HG02970 (cell line): ENCODE data around the gene CFDP1.
"Not testable (repeated sequence)": the region's sequence is repeated elsewhere in the genome, so short reads cannot be mapped to it uniquely, and the experiment has no call there.

Experiments
- ATAC-seq: cut with Tn5 transposase; IDR thresholded peaks from one replicate; pipeline ENCODE4 v1.9.1; 2021; ENCODE audit warnings: mild to moderate bottlenecking, moderate library complexity, moderate number of reproducible peaks; ENCODE audit not compliant: unreplicated experiment, low FRiP score

The CFDP1 gene

GRCh38 chr16:75304521-75305363 lies 128.6 kb downstream of the CFDP1 start:
- ATAC-seq: no peak

GRCh38 chr16:75301804-75302203 lies 131.5 kb downstream of the CFDP1 start:
- no peak for ATAC-seq

- no peak for ATAC-seq
Measured at GRCh38 chr16:75298267-75298666, 135.0 kb downstream of the CFDP1 start.

- no peak for ATAC-seq
Measured at GRCh38 chr16:75296606-75297005, 136.7 kb downstream of the CFDP1 start.

GRCh38 chr16:75294773-75295459 lies 138.4 kb downstream of the CFDP1 start:
- ATAC-seq: no peak

GRCh38 chr16:75293772-75294171 lies 139.5 kb downstream of the CFDP1 start:
- ATAC-seq: no peak

GRCh38 chr16:75293173-75293572 lies 140.1 kb downstream of the CFDP1 start:
- no peak for ATAC-seq

- no peak for ATAC-seq
Measured at GRCh38 chr16:75292691-75293090, 140.6 kb downstream of the CFDP1 start.

GRCh38 chr16:75289189-75289588 lies 144.1 kb downstream of the CFDP1 start:
- ATAC-seq: no peak

DNA sequence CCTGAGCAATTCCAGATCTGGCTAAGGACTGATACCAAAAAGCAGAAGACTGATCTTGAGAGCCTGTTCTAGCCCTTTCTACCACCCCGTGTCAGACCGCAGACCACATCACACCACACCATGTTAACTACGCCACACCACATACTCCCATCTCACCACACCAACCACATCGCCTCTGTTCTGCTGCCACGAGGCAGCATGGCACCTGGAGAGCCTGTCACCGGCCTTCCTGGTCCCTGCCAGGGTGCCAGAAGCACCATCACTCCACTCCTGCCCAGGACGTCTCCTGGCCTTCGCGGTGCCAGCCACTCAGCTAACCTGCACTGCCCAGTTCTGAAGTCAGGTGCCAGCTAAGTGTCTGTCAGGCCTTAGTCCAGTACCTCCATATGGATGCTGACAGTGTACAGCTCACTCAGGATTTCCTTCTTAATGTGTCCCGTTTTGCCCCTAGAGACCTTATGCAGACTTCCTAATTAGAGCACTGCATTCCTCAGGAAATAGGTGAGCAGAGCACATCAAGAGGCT lies 144.6 kb downstream of the CFDP1 start:
- no peak for ATAC-seq

- no peak for ATAC-seq
Measured at GRCh38 chr16:75288181-75288580, 145.1 kb downstream of the CFDP1 start.

DNA sequence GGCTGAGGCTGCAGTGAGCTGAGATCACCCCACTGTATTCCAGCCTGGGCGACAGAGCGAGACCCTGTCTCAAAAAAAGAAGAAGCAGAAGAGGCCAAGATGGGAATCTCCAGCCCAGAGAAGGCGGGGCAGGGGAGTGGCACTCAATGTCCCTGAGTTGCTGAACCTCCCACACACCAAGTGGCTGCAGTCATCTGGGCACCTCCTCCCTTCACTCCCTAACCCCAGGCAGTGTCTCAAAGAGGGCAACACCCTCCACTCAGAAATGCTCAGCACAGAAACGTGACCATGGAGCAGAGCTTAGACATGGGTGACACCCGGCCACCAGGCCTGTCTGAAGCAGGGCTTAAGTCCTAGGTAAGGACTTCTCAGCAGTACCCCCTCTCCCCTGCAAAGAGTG lies 145.6 kb downstream of the CFDP1 start:
- ATAC-seq: no peak

DNA sequence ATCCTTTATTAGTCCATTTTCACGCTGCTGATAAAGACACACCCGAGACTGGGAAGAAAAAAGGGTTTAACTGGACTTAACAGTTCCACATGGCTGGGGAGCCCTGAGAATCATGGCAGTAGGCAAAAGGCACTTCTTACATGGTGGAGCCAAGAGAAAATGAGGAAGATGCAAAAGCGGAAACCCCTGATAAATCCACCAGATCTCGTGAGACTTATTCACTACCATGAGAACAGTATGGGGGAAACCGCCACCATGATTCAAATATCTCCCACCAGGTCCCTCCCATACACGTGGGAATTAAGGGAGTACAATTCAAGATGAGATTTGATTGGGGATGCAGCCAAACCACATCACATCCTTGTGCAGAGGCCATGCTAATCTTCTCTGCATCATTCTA lies 146.9 kb downstream of the CFDP1 start:
- ATAC-seq: no peak

GRCh38 chr16:75282466-75283281 lies 150.6 kb downstream of the CFDP1 start:
- ATAC-seq: no peak

GRCh38 chr16:75281826-75282225 lies 151.5 kb downstream of the CFDP1 start:
- no peak for ATAC-seq

DNA sequence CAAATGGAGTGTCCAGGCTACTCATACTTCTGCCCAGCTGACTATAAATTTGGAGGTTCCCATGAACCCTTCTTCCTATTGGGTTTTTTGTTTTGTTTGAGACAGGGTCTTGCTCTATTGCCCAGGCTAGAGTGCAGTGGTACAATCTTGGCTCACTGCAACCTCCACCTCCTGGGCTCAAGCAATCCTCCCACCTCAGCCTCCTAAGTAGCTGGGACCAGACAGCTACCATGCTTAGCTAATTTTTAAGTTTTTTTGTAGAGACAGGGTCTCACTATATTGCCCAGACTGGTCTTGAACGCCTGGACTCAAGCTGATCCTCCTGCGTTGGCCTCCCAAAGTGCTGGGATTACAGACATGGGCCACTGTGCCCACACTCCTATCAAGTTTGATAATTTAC lies 152.3 kb downstream of the CFDP1 start:
- not testable (repeated sequence) for ATAC-seq

- ATAC-seq: no peak
Measured at GRCh38 chr16:75280331-75280804, 152.9 kb downstream of the CFDP1 start.

GRCh38 chr16:75279305-75279704 lies 154.0 kb downstream of the CFDP1 start:
- no peak for ATAC-seq

GRCh38 chr16:75273054-75273925 lies 160.0 kb downstream of the CFDP1 start:
- no peak for ATAC-seq

DNA sequence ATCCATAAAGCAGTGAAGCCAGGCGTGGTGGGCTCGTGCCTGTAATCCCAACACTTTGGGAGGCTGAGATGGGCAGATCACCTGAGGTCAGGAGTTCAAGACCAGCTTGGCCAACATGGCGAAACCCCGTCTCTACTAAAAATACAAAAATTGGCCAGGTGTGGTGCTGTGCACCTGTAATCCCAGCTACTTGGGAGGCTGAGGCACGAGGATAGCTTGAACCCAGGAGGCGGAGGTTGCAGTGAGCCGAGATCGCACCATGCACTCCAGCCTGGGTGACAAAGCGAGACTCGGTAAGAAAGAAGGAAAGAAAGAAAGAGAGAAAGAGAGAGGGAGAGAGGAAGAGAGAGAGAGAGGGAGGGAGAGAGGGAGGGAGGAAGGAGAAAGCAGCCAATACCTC lies 160.7 kb downstream of the CFDP1 start:
- not testable (repeated sequence) for ATAC-seq
